ENCODE data around the gene C16orf86.

GRCh38 chr16:67676939-67677338 lies 10.3 kb downstream of the C16orf86 start:
- TF ChIP-seq CTCF (IDR thresholded peaks at IDR 0.05; ENCODE audit: low read depth, low read length, poor library complexity, severe bottlenecking) (no peak), EZH2phosphoT487 (IDR thresholded peaks at IDR 0.05; ENCODE audit: borderline replicate concordance, low read length) (no peak)

Data from DOHH2 (cell line).